Sigmoid colon (tissue), 7 donors: ENCODE data around the gene FAM200A. TPM values are rescaled to one million over a fixed set of nuclear protein-coding genes. Genes with fewer than 3 reads are reported as not detected.

ENCODE experiments used
- DNase-seq: peaks from one replicate; pipeline ENCODE4 v3.0.0-alpha.2; 2019
- H3K27ac ChIP-seq, 4 donors: fragments of 200-600 bp; sonication (generic); one replicate each; pipeline ENCODE4 v1.5.1; 2016 to 2019; ENCODE audit warnings: mild to moderate bottlenecking in 1 of 4
- H3K27me3 ChIP-seq, 3 donors: fragments of 200-600 bp; sonication (generic); one replicate each; pipeline ENCODE4 v1.5.1; 2019; ENCODE audit warnings: mild to moderate bottlenecking in 1 of 3
- H3K36me3 ChIP-seq, 4 donors: fragments of 200-600 bp; sonication (generic); one replicate each; pipeline ENCODE4 v1.5.1; 2016 to 2019
- H3K4me1 ChIP-seq, 4 donors: fragments of 200-600 bp; sonication (generic); one replicate each; pipeline ENCODE4 v1.5.1; 2017 to 2019
- H3K4me3 ChIP-seq, 4 donors: fragments of 200-600 bp; sonication (generic); one replicate each; pipeline ENCODE4 v1.5.1; 2017 to 2019; ENCODE audit warnings: mild to moderate bottlenecking in 2 of 4, moderate library complexity in 1 of 4
- H3K9me3 ChIP-seq, 4 donors: fragments of 200-600 bp in 3 of 4; sonication (generic) in 3 of 4; one replicate each; pipeline versions ENCODE4 v1.5.1 to v1.6.1; 2013 to 2019
- EP300 ChIP-seq, 4 donors: sonication (generic); formaldehyde crosslinking; IDR thresholded peaks; one replicate each; pipeline ENCODE4 v1.6.1; 2017; ENCODE audit warnings: antibody characterized with exemption in 4 of 4
- POLR2A ChIP-seq, 2 donors: fragments of 450-650 bp; IDR thresholded peaks; one replicate each; pipeline ENCODE4 v1.6.1; 2016; ENCODE audit warnings: antibody characterized with exemption in 2 of 2, mild to moderate bottlenecking in 2 of 2, moderate library complexity in 2 of 2
- POLR2AphosphoS5 ChIP-seq, 4 donors: sonication (generic); formaldehyde crosslinking; IDR thresholded peaks; one replicate each; pipeline ENCODE4 v1.6.1; 2017; ENCODE audit warnings: antibody characterized with exemption in 4 of 4
- WGBS, 2 donors: extraction: QIAGEN DNeasy Blood & Tissue Kit; methylation state at CpG; one replicate each; pipeline ENCODE4 v1.1.7; 2013; 5-methylcytosine and 5-hydroxymethylcytosine counted together
- intact Hi-C: fragments of 100-400 bp; cut with DNase I; formaldehyde crosslinking; loops from one replicate; pipeline ENCODE4 v1.15.1; 2023
- polyA plus RNA-seq, 3 donors: library from polyadenylated mRNA; stranded (reverse); fragments of 200-250 nt; gene quantifications; one replicate each; pipeline ENCODE4 v1.2.3, GENCODE V29; 2013
- total RNA-seq, 4 donors: library from RNA; depleted of rRNA; stranded (reverse); fragments of >200 nt; gene quantifications; one replicate each; pipeline ENCODE4 v1.1.0, GENCODE V29; 2016
- TF ChIP-seq, protein P1 (sequence below), 4 experiments: fragments of 450-650 bp in 3 of 4; fragments of 200-600 bp in 1 of 4; IDR thresholded peaks; one replicate each; pipeline ENCODE4 v1.5.1; 2016 to 2019; ENCODE audit warnings: antibody characterized with exemption in 4 of 4, mild to moderate bottlenecking in 3 of 4, moderate library complexity in 2 of 4
- donor health status: healthy with polysubstance abuse.
- donor health status: Bipolar disorder and iron deficiency.
- donor health status: healthy.

FAM200A gene
- total and polyA plus RNA-seq, 7 donors, result 1.8 to 6.4 (median 3.1) TPM

DNA sequence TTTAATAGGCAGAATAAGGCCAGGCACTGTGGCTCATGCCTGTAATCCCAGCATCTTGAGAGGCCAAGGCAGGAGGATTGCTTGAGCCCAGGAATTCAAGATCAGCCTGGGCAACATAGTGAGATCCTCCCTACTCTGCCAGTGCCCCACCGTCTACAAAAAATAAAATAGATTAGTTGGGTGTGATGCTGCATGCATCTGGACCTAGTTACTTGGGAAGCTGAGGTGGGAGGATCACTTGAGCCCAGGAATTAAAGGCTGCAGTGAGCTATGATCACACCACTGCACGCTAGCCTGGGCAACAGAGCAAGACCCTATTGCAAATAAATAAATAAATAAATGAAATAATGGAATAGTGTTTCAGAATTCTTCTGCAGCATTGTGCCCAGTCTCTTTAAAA lies 16.2 kb downstream of the FAM200A start:
- intact Hi-C loops, result no loop called here
- 99% methylated on average over 2 of the region's 2 CpGs for WGBS, 2 donors
- no peak for TF ChIP-seq POLR2A (IDR thresholded peaks at IDR 0.05)
- TF ChIP-seq POLR2AphosphoS5 (IDR thresholded peaks at IDR 0.05), result no peak
- TF ChIP-seq EP300 (IDR thresholded peaks at IDR 0.05), result no peak
- TF ChIP-seq, protein P1, sequence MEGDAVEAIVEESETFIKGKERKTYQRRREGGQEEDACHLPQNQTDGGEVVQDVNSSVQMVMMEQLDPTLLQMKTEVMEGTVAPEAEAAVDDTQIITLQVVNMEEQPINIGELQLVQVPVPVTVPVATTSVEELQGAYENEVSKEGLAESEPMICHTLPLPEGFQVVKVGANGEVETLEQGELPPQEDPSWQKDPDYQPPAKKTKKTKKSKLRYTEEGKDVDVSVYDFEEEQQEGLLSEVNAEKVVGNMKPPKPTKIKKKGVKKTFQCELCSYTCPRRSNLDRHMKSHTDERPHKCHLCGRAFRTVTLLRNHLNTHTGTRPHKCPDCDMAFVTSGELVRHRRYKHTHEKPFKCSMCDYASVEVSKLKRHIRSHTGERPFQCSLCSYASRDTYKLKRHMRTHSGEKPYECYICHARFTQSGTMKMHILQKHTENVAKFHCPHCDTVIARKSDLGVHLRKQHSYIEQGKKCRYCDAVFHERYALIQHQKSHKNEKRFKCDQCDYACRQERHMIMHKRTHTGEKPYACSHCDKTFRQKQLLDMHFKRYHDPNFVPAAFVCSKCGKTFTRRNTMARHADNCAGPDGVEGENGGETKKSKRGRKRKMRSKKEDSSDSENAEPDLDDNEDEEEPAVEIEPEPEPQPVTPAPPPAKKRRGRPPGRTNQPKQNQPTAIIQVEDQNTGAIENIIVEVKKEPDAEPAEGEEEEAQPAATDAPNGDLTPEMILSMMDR (IDR thresholded peaks at IDR 0.05), result no peak

DNA sequence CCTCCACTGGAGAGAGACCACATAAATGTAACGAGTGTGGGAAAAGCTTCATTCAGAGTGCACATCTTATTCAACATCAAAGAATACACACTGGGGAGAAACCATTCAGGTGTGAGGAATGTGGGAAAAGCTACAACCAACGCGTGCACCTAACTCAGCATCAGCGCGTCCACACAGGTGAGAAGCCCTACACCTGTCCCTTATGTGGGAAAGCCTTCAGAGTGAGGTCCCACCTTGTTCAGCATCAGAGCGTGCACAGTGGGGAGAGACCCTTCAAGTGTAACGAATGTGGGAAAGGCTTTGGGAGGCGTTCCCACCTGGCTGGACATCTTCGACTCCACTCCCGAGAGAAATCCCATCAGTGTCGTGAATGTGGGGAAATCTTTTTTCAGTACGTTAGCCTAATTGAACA lies 20.6 kb downstream of the FAM200A start:
- intact Hi-C loops, result no loop called here
- peaks cover 18 to 70% (median 42%) of the 10 kb centered on the region in 4 donors for H3K36me3 ChIP-seq
- no peak overlapping the region for H3K27ac ChIP-seq
- no peaks in the 10 kb centered on the region for H3K27me3 ChIP-seq
- H3K9me3 ChIP-seq, result peaks cover 16 to 26% (median 20%) of the 10 kb centered on the region in 4 donors
- no peak for DNase-seq
- TF ChIP-seq EP300 (IDR thresholded peaks at IDR 0.05) (no peak), POLR2A (IDR thresholded peaks at IDR 0.05) (no peak), POLR2AphosphoS5 (IDR thresholded peaks at IDR 0.05) (no peak)
- TF ChIP-seq, protein P1 (IDR thresholded peaks at IDR 0.05), result no peak
- 98 to 99% methylated on average over 12 of the region's 12 CpGs for WGBS, 2 donors
- H3K4me1 ChIP-seq, result no peaks in the 10 kb centered on the region
- H3K4me3 ChIP-seq, result no peak overlapping the region

More for the DNA sequence above, 16.2 kb downstream of the FAM200A start:
- Histone ChIP-seq H3K36me3 (peaks cover 14 to 30% (median 19%) of the 10 kb centered on the region in 4 donors), H3K4me1 (no peaks in the 10 kb centered on the region), H3K27me3 (no peaks in the 10 kb centered on the region), H3K9me3 (peaks cover 18 to 32% (median 24%) of the 10 kb centered on the region in 4 donors), H3K4me3 (no peak overlapping the region), H3K27ac (no peak overlapping the region)
- no peak for DNase-seq

DNA sequence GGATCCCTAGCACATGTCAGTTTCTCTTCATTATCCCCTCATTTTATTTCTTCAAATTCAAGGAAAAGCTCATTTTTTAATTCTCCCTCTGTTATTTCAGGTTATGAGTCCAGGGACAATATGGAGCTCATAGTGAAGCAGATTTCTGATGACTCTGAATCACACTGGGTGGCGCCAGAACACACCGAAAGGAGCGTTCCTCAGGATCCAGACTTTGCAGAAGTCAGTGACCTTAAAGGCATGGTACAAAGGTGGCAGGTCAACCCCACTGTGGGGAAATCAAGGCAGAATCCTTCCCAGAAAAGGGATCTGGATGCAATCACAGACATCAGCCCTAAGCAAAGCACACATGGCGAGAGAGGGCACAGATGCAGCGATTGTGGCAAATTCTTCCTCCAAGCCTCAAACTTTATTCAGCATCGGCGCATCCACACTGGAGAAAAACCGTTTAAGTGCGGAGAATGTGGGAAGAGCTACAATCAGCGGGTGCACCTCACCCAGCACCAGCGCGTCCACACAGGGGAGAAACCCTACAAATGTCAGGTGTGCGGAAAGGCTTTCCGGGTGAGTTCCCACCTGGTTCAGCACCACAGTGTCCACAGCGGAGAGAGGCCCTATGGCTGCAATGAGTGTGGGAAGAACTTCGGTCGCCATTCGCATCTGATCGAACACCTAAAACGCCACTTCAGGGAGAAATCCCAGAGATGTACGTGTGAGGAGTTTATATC lies 26.0 kb downstream of the FAM200A start:
- 96 to 97% methylated on average over 21 of the region's 21 CpGs for WGBS, 2 donors
- H3K36me3 ChIP-seq, result peaks cover 8 to 85% (median 36%) of the 10 kb centered on the region in 4 donors
- no peak for DNase-seq

DNA sequence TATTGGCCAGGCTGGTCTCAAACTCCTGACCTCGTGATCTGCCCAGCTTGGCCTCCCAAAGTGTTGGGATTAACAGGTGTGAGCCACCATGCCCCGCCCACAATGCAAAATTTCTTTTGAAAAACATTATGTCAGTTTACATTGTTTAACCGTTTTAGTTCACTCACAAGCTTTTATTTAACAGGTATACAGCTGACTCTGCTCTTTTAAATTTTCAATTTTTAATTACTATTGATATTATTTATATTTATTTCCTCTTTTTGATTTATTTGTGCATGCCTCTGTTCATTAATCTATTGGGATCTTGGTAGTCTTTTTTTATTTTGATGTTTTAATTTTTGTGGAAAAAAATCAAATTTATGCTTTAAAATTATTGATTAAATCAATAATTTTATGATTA lies 30.5 kb downstream of the FAM200A start:
- DNase-seq, result no peak
- TF ChIP-seq POLR2A (IDR thresholded peaks at IDR 0.05) (no peak), POLR2AphosphoS5 (IDR thresholded peaks at IDR 0.05) (no peak), EP300 (IDR thresholded peaks at IDR 0.05) (no peak)
- TF ChIP-seq, protein P1 (IDR thresholded peaks at IDR 0.05), result no peak
- peaks cover 4 to 85% (median 16%) of the 10 kb centered on the region in 4 donors for H3K36me3 ChIP-seq
- no peak overlapping the region for H3K27ac ChIP-seq
- no peaks in the 10 kb centered on the region for H3K27me3 ChIP-seq
- H3K9me3 ChIP-seq, result no peaks in the 10 kb centered on the region
- 85 to 91% methylated on average over 3 of the region's 3 CpGs for WGBS, 2 donors
- no peaks in the 10 kb centered on the region for H3K4me1 ChIP-seq
- intact Hi-C loops, result no loop called here
- no peak overlapping the region for H3K4me3 ChIP-seq

More for the DNA sequence above, 26.0 kb downstream of the FAM200A start:
- TF ChIP-seq EP300 (IDR thresholded peaks at IDR 0.05), result no peak
- no peak for TF ChIP-seq POLR2A (IDR thresholded peaks at IDR 0.05)
- TF ChIP-seq, protein P1 (IDR thresholded peaks at IDR 0.05), result no peak
- no peak for TF ChIP-seq POLR2AphosphoS5 (IDR thresholded peaks at IDR 0.05)
- intact Hi-C loops, result no loop called here
- no peaks in the 10 kb centered on the region for H3K27me3 ChIP-seq
- no peaks in the 10 kb centered on the region for H3K4me1 ChIP-seq
- H3K4me3 ChIP-seq, result no peak overlapping the region
- H3K27ac ChIP-seq, result no peak overlapping the region
- peaks cover 0 to 9% (median 4%) of the 10 kb centered on the region in 4 donors for H3K9me3 ChIP-seq
